Spleen (tissue), 7 donors: ENCODE results near the gene SLC7A8.

Source experiments
- CTCF ChIP-seq, 11 experiments: fragments of 200-600 bp in 7 of 11; fragments of 450-650 bp in 4 of 11; sonication (generic) in 4 of 11; IDR thresholded peaks in 8 of 11; conservative IDR thresholded peaks in 3 of 11; 1 replicate in 7 of 11; 2 replicates in 4 of 11; pipeline versions ENCODE4 v1.4.0 to v1.8.0; 2016 to 2021; ENCODE audit warnings: antibody characterized with exemption in 11 of 11, inconsistent platforms in 4 of 11, mild to moderate bottlenecking in 1 of 11
- POLR2A ChIP-seq, 3 donors: fragments of 450-650 bp; IDR thresholded peaks; one replicate each; pipeline ENCODE4 v1.5.1; 2017; ENCODE audit warnings: antibody characterized with exemption in 3 of 3, mild to moderate bottlenecking in 1 of 3
- donor health status: DM: no; HTN: no; CAD: no; lungs with moderate emphysema.
- donor health status: DM: no; HTN: no; CAD: no.
- donor health status: DM: no; HTN: no; CAD: no.

GRCh38 chr14:23228812-23229211, 45.4 kb upstream of the SLC7A8 start:
- TF ChIP-seq CTCF (IDR thresholded peaks at IDR 0.05 in 8 of 11, conservative IDR thresholded peaks at IDR 0.05 in 3 of 11): no peak
- no peak for TF ChIP-seq POLR2A (IDR thresholded peaks at IDR 0.05)
